NB4 (cell line): ENCODE results near the gene ZCCHC14.
"Not testable (repeated sequence)": the region's sequence is repeated elsewhere in the genome, so short reads cannot be mapped to it uniquely, and the experiment has no call there.

ENCODE experiments used
- DNase-seq: peaks from one replicate; pipeline ENCODE4 v3.0.0; 2010; ENCODE audit warnings: low read depth
- H3K4me3 ChIP-seq: one replicate; pipeline ENCODE4 v1.5.1; 2011; ENCODE audit warnings: mild to moderate bottlenecking, low read depth, low read length, moderate library complexity
- MAX ChIP-seq: IDR thresholded peaks from 2 replicates; pipeline ENCODE4 v1.6.1; 2011; ENCODE audit warnings: low read depth, low read length
- MYC ChIP-seq: IDR thresholded peaks from 2 replicates; pipeline ENCODE4 v1.6.1; 2011; ENCODE audit warnings: low read depth, low read length
- POLR2A ChIP-seq: IDR thresholded peaks from 2 replicates; pipeline ENCODE4 v1.6.1; 2011; ENCODE audit warnings: mild to moderate bottlenecking; ENCODE audit not compliant: insufficient read length; ENCODE audit errors: extremely low read depth
- TF ChIP-seq, protein P1 (sequence below): IDR thresholded peaks from one replicate; pipeline ENCODE4 v1.5.1; 2012; ENCODE audit warnings: low read depth, low read length

Gene ZCCHC14

DNA sequence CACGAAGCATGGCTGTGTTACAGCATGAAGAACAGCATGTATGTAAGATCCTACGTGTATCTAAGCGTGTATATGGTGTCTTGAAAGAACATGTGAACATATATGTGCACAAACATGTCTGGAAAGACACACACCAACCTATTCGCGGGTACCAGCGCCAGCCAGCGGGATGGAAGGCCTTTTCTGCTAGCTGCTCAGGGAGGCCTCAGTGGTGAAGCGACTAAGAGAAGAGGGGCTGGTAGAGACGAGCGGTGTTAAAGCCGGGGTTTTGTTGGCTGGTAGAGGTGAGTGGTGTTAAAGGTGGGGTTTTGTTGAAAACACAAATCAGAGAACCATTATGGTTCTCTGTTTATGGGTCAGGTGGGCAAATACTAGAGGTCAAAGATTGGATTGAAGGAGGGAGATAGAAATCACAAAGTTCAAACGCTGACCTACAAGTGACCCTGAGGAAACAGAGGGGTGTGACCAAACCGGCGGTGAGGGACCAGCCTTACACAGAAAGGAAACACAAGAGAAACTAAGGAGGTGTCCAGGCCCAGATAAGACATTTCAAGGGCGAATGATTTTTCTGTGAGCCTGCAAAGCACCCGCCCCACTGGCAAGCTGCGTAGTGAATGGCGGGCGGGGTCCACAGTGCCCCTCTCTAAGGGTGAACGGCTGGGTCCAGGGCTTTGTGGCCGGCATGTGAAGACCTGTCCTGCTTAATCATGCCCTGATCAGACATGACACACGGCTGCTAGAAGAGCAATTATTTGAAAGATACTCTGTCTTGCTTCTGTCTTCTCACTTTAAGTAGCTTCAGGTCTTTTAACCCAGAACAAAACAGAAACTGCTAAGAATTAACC is 8.1 kb downstream of the ZCCHC14 start:
- no peak overlapping the region for H3K4me3 ChIP-seq
- TF ChIP-seq POLR2A (no peak), MYC (no peak), MAX (no peak)
- TF ChIP-seq, protein P1, sequence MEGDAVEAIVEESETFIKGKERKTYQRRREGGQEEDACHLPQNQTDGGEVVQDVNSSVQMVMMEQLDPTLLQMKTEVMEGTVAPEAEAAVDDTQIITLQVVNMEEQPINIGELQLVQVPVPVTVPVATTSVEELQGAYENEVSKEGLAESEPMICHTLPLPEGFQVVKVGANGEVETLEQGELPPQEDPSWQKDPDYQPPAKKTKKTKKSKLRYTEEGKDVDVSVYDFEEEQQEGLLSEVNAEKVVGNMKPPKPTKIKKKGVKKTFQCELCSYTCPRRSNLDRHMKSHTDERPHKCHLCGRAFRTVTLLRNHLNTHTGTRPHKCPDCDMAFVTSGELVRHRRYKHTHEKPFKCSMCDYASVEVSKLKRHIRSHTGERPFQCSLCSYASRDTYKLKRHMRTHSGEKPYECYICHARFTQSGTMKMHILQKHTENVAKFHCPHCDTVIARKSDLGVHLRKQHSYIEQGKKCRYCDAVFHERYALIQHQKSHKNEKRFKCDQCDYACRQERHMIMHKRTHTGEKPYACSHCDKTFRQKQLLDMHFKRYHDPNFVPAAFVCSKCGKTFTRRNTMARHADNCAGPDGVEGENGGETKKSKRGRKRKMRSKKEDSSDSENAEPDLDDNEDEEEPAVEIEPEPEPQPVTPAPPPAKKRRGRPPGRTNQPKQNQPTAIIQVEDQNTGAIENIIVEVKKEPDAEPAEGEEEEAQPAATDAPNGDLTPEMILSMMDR, result no peak
- no peak for DNase-seq

GRCh38 chr16:87483481-87483880 is 9.3 kb downstream of the ZCCHC14 start:
- H3K4me3 ChIP-seq, result no peak overlapping the region
- TF ChIP-seq POLR2A (no peak), MAX (no peak)
- no peak for DNase-seq

DNA sequence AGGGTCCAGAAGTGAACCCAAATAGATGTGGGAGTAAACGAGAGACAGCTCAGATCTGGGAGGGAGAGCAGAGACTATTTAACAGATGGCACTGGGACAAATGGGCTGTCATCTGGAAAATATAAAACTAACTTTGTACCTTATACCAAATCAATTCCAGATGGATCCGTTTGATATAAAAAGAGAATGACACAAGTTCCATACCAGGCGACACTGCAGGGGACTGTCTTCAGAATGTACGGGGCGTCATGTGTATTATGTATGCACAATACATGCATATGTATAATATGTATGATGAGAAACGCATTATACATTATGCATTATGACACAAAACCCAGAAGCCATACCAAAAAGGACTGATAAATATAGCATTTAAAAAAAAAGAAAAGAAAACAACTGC is 10.2 kb downstream of the ZCCHC14 start:
- not testable (repeated sequence) for DNase-seq, H3K4me3 ChIP-seq

DNA sequence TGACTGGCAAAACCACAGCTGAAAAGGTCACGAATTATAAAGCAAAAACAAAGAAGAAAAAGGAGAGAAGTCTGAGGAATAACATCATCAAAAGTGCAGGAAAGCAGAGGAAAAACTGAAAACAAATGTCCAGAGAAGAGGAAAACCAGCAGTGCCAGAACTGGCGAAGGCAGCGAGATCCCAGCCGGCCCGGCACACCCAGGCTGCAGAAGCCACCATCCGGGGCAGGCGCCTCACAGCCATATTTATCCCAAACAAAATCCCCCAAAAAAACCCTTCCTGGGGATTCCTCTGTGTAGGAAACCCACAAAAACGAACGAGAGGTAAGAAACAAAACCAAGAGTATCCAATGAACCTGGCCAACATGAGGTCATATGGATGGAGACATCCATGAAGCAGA is 10.6 kb downstream of the ZCCHC14 start:
- no peak for DNase-seq
- no peak overlapping the region for H3K4me3 ChIP-seq
- no peak for TF ChIP-seq MAX

- DNase-seq, result not testable (repeated sequence)
Observed at GRCh38 chr16:87481711-87482110, 11.1 kb downstream of the ZCCHC14 start.

GRCh38 chr16:87477209-87477981 is 15.4 kb downstream of the ZCCHC14 start:
- not testable (repeated sequence) for H3K4me3 ChIP-seq, DNase-seq

More at GRCh38 chr16:87481711-87482110, 11.1 kb downstream of the ZCCHC14 start:
- not testable (repeated sequence) for H3K4me3 ChIP-seq

DNA sequence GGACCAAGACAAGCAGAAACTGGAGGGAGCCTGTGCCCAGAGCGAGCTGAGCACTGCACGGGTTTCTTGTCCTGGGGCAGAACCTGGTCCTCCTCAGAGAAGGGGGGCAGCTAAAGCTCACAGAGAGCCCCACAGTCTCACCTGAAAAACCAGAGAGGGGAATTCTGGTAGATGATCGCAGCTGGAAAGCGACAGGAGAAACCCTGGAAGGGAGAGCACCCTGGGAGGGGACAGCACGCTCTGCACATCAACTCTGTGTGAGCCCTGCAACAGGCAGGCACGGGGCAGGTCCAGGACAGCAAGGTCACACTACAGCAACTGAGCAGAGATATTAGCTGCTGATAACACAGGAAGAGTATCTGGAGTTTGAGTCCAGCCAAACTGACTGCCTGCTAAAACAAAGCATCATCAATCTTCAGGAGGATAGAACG is 18.2 kb downstream of the ZCCHC14 start:
- no peak overlapping the region for H3K4me3 ChIP-seq
- no peak for DNase-seq
- TF ChIP-seq, protein P1, result no peak
- TF ChIP-seq POLR2A (no peak), MAX (no peak), MYC (no peak)

- H3K4me3 ChIP-seq, result no peak overlapping the region
- DNase-seq, result no peak
- no peak for TF ChIP-seq MYC
- no peak for TF ChIP-seq POLR2A
- no peak for TF ChIP-seq MAX
- TF ChIP-seq, protein P1, result no peak
Observed at GRCh38 chr16:87474017-87474416, 18.8 kb downstream of the ZCCHC14 start.
